GDM1 (cell line): Measurements from ENCODE around the gene HPSE2.
"Not testable (repeated sequence)": the region's sequence is repeated elsewhere in the genome, so short reads cannot be mapped to it uniquely, and the experiment has no call there.

Source experiments
- DNase-seq: peaks from one replicate; lab custom pipeline; 2025; lab: John Stamatoyannopoulos, UW

Gene HPSE2

GRCh38 chr10:99235658-99236626, at the start of gene HPSE2:
HPSE2 (minus strand) TSS chr10:99235852.
- DNase-seq, result no peak

GRCh38 chr10:99280472-99280871, 44.8 kb upstream of the HPSE2 start:
- no peak for DNase-seq

GRCh38 chr10:99279626-99280111, 44.0 kb upstream of the HPSE2 start:
- no peak for DNase-seq

- DNase-seq, result no peak
Measured at GRCh38 chr10:99276848-99277486, 41.3 kb upstream of the HPSE2 start.

- DNase-seq, result no peak
Measured at GRCh38 chr10:99266383-99266782, 30.7 kb upstream of the HPSE2 start.

GRCh38 chr10:99248824-99249223, 13.2 kb upstream of the HPSE2 start:
- no peak for DNase-seq

GRCh38 chr10:99247893-99248292, 12.2 kb upstream of the HPSE2 start:
- DNase-seq, result not testable (repeated sequence)

GRCh38 chr10:99236627-99237309, 1.1 kb upstream of the HPSE2 start:
- no peak for DNase-seq

GRCh38 chr10:99234791-99235657, 628 bp downstream of the HPSE2 start:
- no peak for DNase-seq

GRCh38 chr10:99234041-99234790, 1.4 kb downstream of the HPSE2 start:
- DNase-seq, result peak; percentile 54

GRCh38 chr10:99233689-99234037, 2.0 kb downstream of the HPSE2 start:
- no peak for DNase-seq

GRCh38 chr10:99233000-99233688, 2.5 kb downstream of the HPSE2 start:
- DNase-seq, result no peak

GRCh38 chr10:99232360-99232999, 3.2 kb downstream of the HPSE2 start:
- DNase-seq, result no peak

- DNase-seq, result no peak
Measured at GRCh38 chr10:99224766-99225165, 10.9 kb downstream of the HPSE2 start.

GRCh38 chr10:99207340-99207739, 28.3 kb downstream of the HPSE2 start:
- DNase-seq, result no peak

- DNase-seq, result no peak
Measured at GRCh38 chr10:99203310-99203709, 32.3 kb downstream of the HPSE2 start.

- DNase-seq, result no peak
Measured at GRCh38 chr10:99172950-99173349, 62.7 kb downstream of the HPSE2 start.

- no peak for DNase-seq
Measured at GRCh38 chr10:99172128-99172738, 63.4 kb downstream of the HPSE2 start.

- DNase-seq, result no peak
Measured at GRCh38 chr10:99170116-99170675, 65.5 kb downstream of the HPSE2 start.
